Esophagus muscularis mucosa (tissue), 4 donors: ENCODE measurements around the gene DYNLL2. TPM values are rescaled to one million over a fixed set of nuclear protein-coding genes. Genes with fewer than 3 reads are reported as not detected.
A peak's percentile ranks its signal among the peaks of the same experiment; 100 is the strongest.
"Not testable (repeated sequence)": the region's sequence is repeated elsewhere in the genome, so short reads cannot be mapped to it uniquely, and the experiment has no call there.

Experiments
- DNase-seq: peaks from one replicate; pipeline ENCODE4 v3.0.0-alpha.2; 2017; ENCODE audit errors: extremely low spot score
- H3K27ac ChIP-seq, 4 donors: fragments of 200-600 bp; sonication (generic); replicated peaks in 1 of 4; 1 replicate in 3 of 4; 2 replicates in 1 of 4; pipeline ENCODE4 v1.5.1; 2016 to 2019; ENCODE audit warnings: mild to moderate bottlenecking in 1 of 4
- H3K27me3 ChIP-seq, 4 donors: fragments of 200-600 bp; sonication (generic); one replicate each; pipeline versions ENCODE4 v1.5.1 to v1.6.0; 2016 to 2019
- H3K36me3 ChIP-seq, 4 donors: fragments of 200-600 bp; sonication (generic); one replicate each; pipeline ENCODE4 v1.5.1; 2016 to 2019
- H3K4me1 ChIP-seq, 4 donors: fragments of 200-600 bp; sonication (generic); one replicate each; pipeline ENCODE4 v1.5.1; 2016 to 2019
- H3K4me3 ChIP-seq, 4 donors: fragments of 200-600 bp; sonication (generic); 1 replicate in 2 of 4; 2 replicates in 2 of 4; pipeline ENCODE4 v1.5.1; 2016 to 2019; ENCODE audit warnings: mild to moderate bottlenecking in 4 of 4, moderate library complexity in 1 of 4
- H3K9me3 ChIP-seq, 4 donors: fragments of 200-600 bp; sonication (generic); 1 replicate in 3 of 4; 2 replicates in 1 of 4; pipeline ENCODE4 v1.5.1; 2016 to 2019
- CTCF ChIP-seq, 3 experiments: fragments of 200-600 bp in 2 of 3; fragments of 450-650 bp in 1 of 3; sonication (generic) in 2 of 3; IDR thresholded peaks; one replicate each; pipeline ENCODE4 v1.5.1; 2017 to 2019; ENCODE audit warnings: antibody characterized with exemption in 3 of 3, mild to moderate bottlenecking in 2 of 3, moderate library complexity in 1 of 3
- EP300 ChIP-seq: sonication (generic); formaldehyde crosslinking; IDR thresholded peaks from one replicate; pipeline ENCODE4 v1.6.1; 2017; ENCODE audit warnings: antibody characterized with exemption
- POLR2A ChIP-seq: fragments of 450-650 bp; IDR thresholded peaks from one replicate; pipeline ENCODE4 v1.6.1; 2017; ENCODE audit warnings: antibody characterized with exemption, moderate library complexity, mild to moderate bottlenecking, low read depth
- POLR2AphosphoS5 ChIP-seq, 2 donors: sonication (generic); formaldehyde crosslinking; IDR thresholded peaks; one replicate each; pipeline ENCODE4 v1.6.1; 2017; ENCODE audit warnings: antibody characterized with exemption in 2 of 2
- WGBS: methylation state at CpG from one replicate; pipeline ENCODE4 v1.1.5; 2018; 5-methylcytosine and 5-hydroxymethylcytosine counted together
- intact Hi-C: fragments of 100-400 bp; cut with DNase I; formaldehyde crosslinking; loops from one replicate; pipeline ENCODE4 v1.15.1; 2023
- total RNA-seq, 4 donors: library from RNA; depleted of rRNA; stranded (reverse); fragments of >200 nt; gene quantifications; one replicate each; pipeline versions ENCODE4 v1.1.0 to v1.2.1, GENCODE V29; 2016

Gene DYNLL2
- total RNA-seq: 10 to 100 TPM; 22.2 to 37.0 (median 36.3) TPM

GRCh38 chr17:58082870-58083490 is at the start of gene DYNLL2:
Gene DYNLL2, plus strand, starts transcription at chr17:58083419. Its CDS starts 3,672 bp downstream, at chr17:58087091.
- WGBS: 0% methylated on average over 7 of the region's 45 CpGs

GRCh38 chr17:58039975-58040374 is 43.2 kb upstream of the DYNLL2 start:
- WGBS: 88% methylated on average over 3 of the region's 3 CpGs
- TF ChIP-seq POLR2AphosphoS5 (IDR thresholded peaks at IDR 0.05) (no peak), CTCF (IDR thresholded peaks at IDR 0.05) (no peak), POLR2A (no peak), EP300 (no peak)
- H3K27ac ChIP-seq: no peak overlapping the region
- no peak overlapping the region for H3K4me3 ChIP-seq
- H3K36me3 ChIP-seq: no peaks in the 10 kb centered on the region
- intact Hi-C loops: no loop called here
- H3K4me1 ChIP-seq: no peaks in the 10 kb centered on the region
- no peaks in the 10 kb centered on the region for H3K9me3 ChIP-seq
- H3K27me3 ChIP-seq: peaks cover 0 to 7% (median 0%) of the 10 kb centered on the region in 4 donors
- DNase-seq: no peak

More at GRCh38 chr17:58082870-58083490, at the start of gene DYNLL2:
- Histone ChIP-seq H3K27ac (peak within 1 kb of the TSS; percentile 95 to 99 (median 98)), H3K4me1 (peaks cover 40 to 47% (median 43%) of the 10 kb centered on the region in 4 donors), H3K9me3 (no peaks in the 10 kb centered on the region), H3K27me3 (peaks cover 0 to 6% (median 0%) of the 10 kb centered on the region in 4 donors), H3K4me3 (peak within 1 kb of the TSS; percentile 96 to 100 (median 99)), H3K36me3 (peaks cover 0 to 21% (median 10%) of the 10 kb centered on the region in 4 donors)
- intact Hi-C loops: loop anchor here (5.0 kb wide), 1 partner anchor 236 kb away; no protein-coding TSS in a partner anchor
- peak in 1 of 2 donors; percentile 32 for TF ChIP-seq POLR2AphosphoS5 (IDR thresholded peaks at IDR 0.05)
- TF ChIP-seq POLR2A: no peak
- DNase-seq: peak; percentile 97

GRCh38 chr17:58040386-58040785 is 42.8 kb upstream of the DYNLL2 start:
- no peak for TF ChIP-seq EP300
- TF ChIP-seq POLR2A: no peak
- no peak for TF ChIP-seq POLR2AphosphoS5 (IDR thresholded peaks at IDR 0.05)
- no peak for TF ChIP-seq CTCF (IDR thresholded peaks at IDR 0.05)
- Histone ChIP-seq H3K27ac (no peak overlapping the region), H3K4me1 (no peaks in the 10 kb centered on the region), H3K36me3 (no peaks in the 10 kb centered on the region), H3K27me3 (peaks cover 0 to 7% (median 0%) of the 10 kb centered on the region in 4 donors), H3K4me3 (no peak overlapping the region), H3K9me3 (no peaks in the 10 kb centered on the region)
- 68% methylated on average over 8 of the region's 8 CpGs for WGBS
- intact Hi-C loops: no loop called here
- no peak for DNase-seq

GRCh38 chr17:58041161-58041560 is 42.1 kb upstream of the DYNLL2 start:
- no peak for DNase-seq
- TF ChIP-seq EP300 (no peak), CTCF (IDR thresholded peaks at IDR 0.05) (no peak), POLR2A (no peak), POLR2AphosphoS5 (IDR thresholded peaks at IDR 0.05) (no peak)
- 65% methylated on average over 5 of the region's 5 CpGs for WGBS
- Histone ChIP-seq H3K27me3 (peaks cover 0 to 7% (median 0%) of the 10 kb centered on the region in 4 donors), H3K9me3 (no peaks in the 10 kb centered on the region), H3K27ac (no peak overlapping the region), H3K4me3 (no peak overlapping the region), H3K4me1 (no peaks in the 10 kb centered on the region), H3K36me3 (no peaks in the 10 kb centered on the region)
- intact Hi-C loops: no loop called here

- intact Hi-C loops: no loop called here
- WGBS: 86% methylated on average over 5 of the region's 5 CpGs
- no peaks in the 10 kb centered on the region for H3K9me3 ChIP-seq
- peaks cover 0 to 7% (median 0%) of the 10 kb centered on the region in 4 donors for H3K27me3 ChIP-seq
- no peaks in the 10 kb centered on the region for H3K36me3 ChIP-seq
- H3K4me1 ChIP-seq: no peaks in the 10 kb centered on the region
- no peak for DNase-seq
- TF ChIP-seq POLR2A (no peak), CTCF (IDR thresholded peaks at IDR 0.05) (no peak), POLR2AphosphoS5 (IDR thresholded peaks at IDR 0.05) (no peak), EP300 (no peak)
- no peak overlapping the region for H3K4me3 ChIP-seq
- no peak overlapping the region for H3K27ac ChIP-seq
These were observed 39.7 kb upstream of the DYNLL2 start for GRCh38 chr17:58043221-58044181.

GRCh38 chr17:58044256-58044655 is 39.0 kb upstream of the DYNLL2 start:
- intact Hi-C loops: not testable (repeated sequence)

More at GRCh38 chr17:58044256-58044655, 39.0 kb upstream of the DYNLL2 start:
- not testable (repeated sequence) for H3K9me3 ChIP-seq, H3K4me1 ChIP-seq, DNase-seq, H3K36me3 ChIP-seq, H3K4me3 ChIP-seq, H3K27ac ChIP-seq
- H3K27me3 ChIP-seq: peaks cover 0 to 11% (median 0%) of the 10 kb centered on the region in 4 donors
- 90% methylated on average over 6 of the region's 6 CpGs for WGBS
